Neural progenitor cell (in vitro differentiated cells): ENCODE measurements around the gene NKX2-4. TPM values are rescaled to one million over a fixed set of nuclear protein-coding genes. Genes with fewer than 3 reads are reported as not detected.

ENCODE experiments used
- DNase-seq: peaks from one replicate; pipeline ENCODE4 v3.0.0-alpha.2; 2016; ENCODE audit warnings: low spot score
- H2AFZ ChIP-seq: fragments of 200-600 bp; sonication (generic); replicated peaks from 2 replicates; pipeline ENCODE4 v1.6.1; 2016; ENCODE audit warnings: antibody characterized with exemption
- H3F3A ChIP-seq: fragments of 200-600 bp; sonication (generic); 2 replicates; pipeline ENCODE4 v1.6.1; 2016; ENCODE audit warnings: antibody characterized with exemption, low read depth
- H3K27ac ChIP-seq: fragments of 200-600 bp; sonication (generic); 2 replicates; pipeline ENCODE4 v1.5.1; 2016; ENCODE audit warnings: mild to moderate bottlenecking
- H3K27me3 ChIP-seq: fragments of 200-600 bp; sonication (generic); 2 replicates; pipeline ENCODE4 v1.6.1; 2016; ENCODE audit warnings: mild to moderate bottlenecking, moderate library complexity
- H3K36me3 ChIP-seq: fragments of 200-600 bp; sonication (generic); 2 replicates; pipeline ENCODE4 v1.5.1; 2016
- H3K4me1 ChIP-seq: fragments of 200-600 bp; sonication (generic); 2 replicates; pipeline ENCODE4 v1.6.1; 2016; ENCODE audit warnings: mixed run types
- H3K4me2 ChIP-seq: fragments of 200-600 bp; sonication (generic); 2 replicates; pipeline ENCODE4 v1.6.1; 2016
- H3K4me3 ChIP-seq: fragments of 200-600 bp; sonication (generic); 2 replicates; pipeline ENCODE4 v1.5.1; 2016
- H3K79me2 ChIP-seq: fragments of 200-600 bp; sonication (generic); 2 replicates; pipeline ENCODE4 v1.6.1; 2016; ENCODE audit warnings: low read depth
- H3K9ac ChIP-seq: fragments of 200-600 bp; sonication (generic); 2 replicates; pipeline ENCODE4 v1.6.1; 2016
- H3K9me3 ChIP-seq: fragments of 200-600 bp; sonication (generic); 2 replicates; pipeline ENCODE4 v1.5.1; 2016; ENCODE audit warnings: low read depth
- H4K20me1 ChIP-seq: fragments of 200-600 bp; sonication (generic); 2 replicates; pipeline ENCODE4 v1.6.1; 2016; ENCODE audit warnings: low read depth
- H3K27ac Mint-ChIP-seq: 3 replicates; pipeline ENCODE4 v1.8.0; 2021; ENCODE audit warnings: mixed read lengths
- H3K27me3 Mint-ChIP-seq: 2 replicates; pipeline ENCODE4 v1.8.0; 2022; ENCODE audit warnings: low read depth, mild to moderate bottlenecking, inconsistent platforms, moderate library complexity, mixed read lengths; ENCODE audit not compliant: insufficient read depth
- H3K36me3 Mint-ChIP-seq: 3 replicates; pipeline ENCODE4 v1.8.0; 2021; ENCODE audit warnings: mixed read lengths
- H3K4me1 Mint-ChIP-seq: 3 replicates; pipeline ENCODE4 v1.8.0; 2021; ENCODE audit warnings: mixed read lengths
- H3K4me3 Mint-ChIP-seq: 3 replicates; pipeline ENCODE4 v1.8.0; 2021; ENCODE audit warnings: mild to moderate bottlenecking, moderate library complexity, mixed read lengths
- H3K9me3 Mint-ChIP-seq: 3 replicates; pipeline ENCODE4 v1.8.0; 2020; ENCODE audit warnings: mixed read lengths
- CTCF ChIP-seq: fragments of 200-600 bp; sonication (generic); IDR thresholded peaks from 2 replicates; pipeline ENCODE4 v1.5.1; 2017; ENCODE audit warnings: antibody characterized with exemption, mild to moderate bottlenecking
- EZH2 ChIP-seq: fragments of 200-600 bp; sonication (generic); IDR thresholded peaks from 2 replicates; pipeline ENCODE4 v1.6.1; 2017; ENCODE audit warnings: antibody characterized with exemption, mild to moderate bottlenecking, moderate library complexity
- EZH2phosphoT487 ChIP-seq: fragments of 200-600 bp; sonication (generic); IDR thresholded peaks from 2 replicates; pipeline ENCODE4 v1.6.1; 2017; ENCODE audit warnings: antibody characterized with exemption
- total RNA-seq: library from RNA; depleted of rRNA; stranded (reverse); fragments of >200 nt; gene quantifications from 2 replicates; pipeline ENCODE4 v1.2.3, GENCODE V29; 2015; ENCODE audit warnings: low replicate concordance

Gene NKX2-4
- total RNA-seq, 1 donor from 2014 or later, result not detected

GRCh38 chr20:21388566-21388965, 8.8 kb downstream of the NKX2-4 start:
- Histone ChIP-seq H3K27ac (no peak overlapping the region), H3K79me2 (no peaks in the 10 kb centered on the region), H3K9me3 (no peaks in the 10 kb centered on the region), H3K4me2 (no peak overlapping the region), H3F3A (peaks cover 41% of the 10 kb centered on the region), H3K9ac (no peak overlapping the region), H2AFZ (no peak overlapping the region), H3K27me3 (peaks cover 49% of the 10 kb centered on the region), H3K4me1 (peaks cover 26% of the 10 kb centered on the region), H4K20me1 (peaks cover 56% of the 10 kb centered on the region), H3K36me3 (no peaks in the 10 kb centered on the region), H3K4me3 (no peak overlapping the region)
- Mint-ChIP-seq H3K27ac (no peak overlapping the region), H3K9me3 (no peaks in the 10 kb centered on the region), H3K27me3 (peaks cover 30% of the 10 kb centered on the region), H3K4me3 (no peak overlapping the region), H3K36me3 (peaks cover 20% of the 10 kb centered on the region), H3K4me1 (peaks cover 10% of the 10 kb centered on the region)
- DNase-seq, result no peak
- TF ChIP-seq CTCF, result no peak
- TF ChIP-seq EZH2phosphoT487, result no peak

GRCh38 chr20:21387528-21387927, 9.8 kb downstream of the NKX2-4 start:
- no peak overlapping the region for H3K9ac ChIP-seq
- H3K4me1 Mint-ChIP-seq, result peaks cover 10% of the 10 kb centered on the region

GRCh38 chr20:21386111-21386510, 11.2 kb downstream of the NKX2-4 start:
- H3K36me3 Mint-ChIP-seq, result peaks cover 23% of the 10 kb centered on the region
- H3K4me3 Mint-ChIP-seq, result no peak overlapping the region
- peaks cover 12% of the 10 kb centered on the region for H3K36me3 ChIP-seq

More at GRCh38 chr20:21387528-21387927, 9.8 kb downstream of the NKX2-4 start:
- peaks cover 39% of the 10 kb centered on the region for H3K27me3 ChIP-seq
- peaks cover 20% of the 10 kb centered on the region for H3K27me3 Mint-ChIP-seq
- no peak overlapping the region for H3K4me2 ChIP-seq
- no peak overlapping the region for H3K4me3 Mint-ChIP-seq
- peaks cover 8% of the 10 kb centered on the region for H3K36me3 ChIP-seq
- H3K9me3 ChIP-seq, result no peaks in the 10 kb centered on the region
- H3K9me3 Mint-ChIP-seq, result no peaks in the 10 kb centered on the region
- no peak overlapping the region for H3K27ac ChIP-seq
- peaks cover 35% of the 10 kb centered on the region for H3F3A ChIP-seq
- H4K20me1 ChIP-seq, result peaks cover 50% of the 10 kb centered on the region
- H3K4me1 ChIP-seq, result peaks cover 36% of the 10 kb centered on the region
- H3K36me3 Mint-ChIP-seq, result peaks cover 20% of the 10 kb centered on the region
- no peaks in the 10 kb centered on the region for H3K79me2 ChIP-seq
- no peak overlapping the region for H2AFZ ChIP-seq
- no peak overlapping the region for H3K4me3 ChIP-seq
- no peak overlapping the region for H3K27ac Mint-ChIP-seq
- no peak for TF ChIP-seq EZH2
- TF ChIP-seq CTCF, result no peak
- DNase-seq, result no peak

More at GRCh38 chr20:21386111-21386510, 11.2 kb downstream of the NKX2-4 start:
- H4K20me1 ChIP-seq, result peaks cover 41% of the 10 kb centered on the region
- peaks cover 7% of the 10 kb centered on the region for H3K27me3 Mint-ChIP-seq
- no peaks in the 10 kb centered on the region for H3K9me3 Mint-ChIP-seq
- peaks cover 8% of the 10 kb centered on the region for H3K4me1 Mint-ChIP-seq
- peaks cover 24% of the 10 kb centered on the region for H3K27me3 ChIP-seq
- no peak overlapping the region for H3K4me3 ChIP-seq
- peaks cover 28% of the 10 kb centered on the region for H3F3A ChIP-seq
- H3K4me2 ChIP-seq, result no peak overlapping the region
- peaks cover 4% of the 10 kb centered on the region for H3K79me2 ChIP-seq
- H3K27ac ChIP-seq, result no peak overlapping the region
- TF ChIP-seq EZH2phosphoT487 (no peak), EZH2 (no peak), CTCF (no peak)
- peaks cover 36% of the 10 kb centered on the region for H3K4me1 ChIP-seq
- no peak overlapping the region for H3K27ac Mint-ChIP-seq
- no peak overlapping the region for H2AFZ ChIP-seq
- DNase-seq, result no peak
- no peaks in the 10 kb centered on the region for H3K9me3 ChIP-seq
- H3K9ac ChIP-seq, result no peak overlapping the region
